HUES64 (cell line): ENCODE data around the gene TMEM121.
A peak's percentile ranks its signal among the peaks of the same experiment; 100 is the strongest.
"Not testable (repeated sequence)": the region's sequence is repeated elsewhere in the genome, so short reads cannot be mapped to it uniquely, and the experiment has no call there.

Source experiments
- H3K27ac ChIP-seq: 2 replicates; pipeline ENCODE4 v1.7.0; 2013; ENCODE audit warnings: low read depth, low read length, inconsistent platforms
- H3K27me3 ChIP-seq: 2 replicates; pipeline ENCODE4 v1.6.1; 2013; ENCODE audit warnings: mild to moderate bottlenecking, low read length; ENCODE audit not compliant: insufficient read depth
- H3K36me3 ChIP-seq: 2 replicates; pipeline ENCODE4 v1.6.1; 2013; ENCODE audit warnings: mild to moderate bottlenecking, low read length; ENCODE audit not compliant: insufficient read depth
- H3K4me1 ChIP-seq: 2 replicates; pipeline ENCODE4 v1.6.1; 2013; ENCODE audit warnings: mild to moderate bottlenecking, low read length, moderate library complexity; ENCODE audit not compliant: insufficient read depth
- H3K4me3 ChIP-seq: 2 replicates; pipeline ENCODE4 v1.5.1; 2013; ENCODE audit warnings: mild to moderate bottlenecking, low read length, moderate library complexity
- H3K9ac ChIP-seq: 2 replicates; pipeline ENCODE4 v1.6.1; 2013; ENCODE audit warnings: mild to moderate bottlenecking, low read depth, low read length
- H3K9me3 ChIP-seq: 2 replicates; pipeline ENCODE4 v1.6.1; 2013; ENCODE audit warnings: low read depth, low read length; ENCODE audit not compliant: insufficient read depth
- WGBS: fragments of 150-250, 120-280 bp; methylation state at CpG from one replicate; pipeline ENCODE4 v1.1.7; 2013; ENCODE audit warnings: missing lambda C conversion rate; 5-methylcytosine and 5-hydroxymethylcytosine counted together

TMEM121 gene

GRCh38 chr14:105568859-105569766, 42.7 kb downstream of the TMEM121 start:
- no peaks in the 10 kb centered on the region for H3K27me3 ChIP-seq
- H3K9ac ChIP-seq = no peak overlapping the region
- H3K4me3 ChIP-seq = no peak overlapping the region; the same call in 1 of the 2 replicates
- no peaks in the 10 kb centered on the region for H3K4me1 ChIP-seq
- H3K27ac ChIP-seq = no peak overlapping the region
- H3K36me3 ChIP-seq = no peaks in the 10 kb centered on the region
- peaks cover 49% of the 10 kb centered on the region for H3K9me3 ChIP-seq
- 89% methylated on average over 4 of the region's 5 CpGs for WGBS

- H3K36me3 ChIP-seq = no peaks in the 10 kb centered on the region
- peaks cover 45% of the 10 kb centered on the region for H3K9me3 ChIP-seq
- no peak overlapping the region for H3K9ac ChIP-seq
- no peaks in the 10 kb centered on the region for H3K4me1 ChIP-seq
- H3K27ac ChIP-seq = no peak overlapping the region
- H3K27me3 ChIP-seq = no peaks in the 10 kb centered on the region
- H3K4me3 ChIP-seq = no peak overlapping the region; the same call in 1 of the 2 replicates
- whole genome bisulfite sequencing = 95% methylated on average over 1 of the region's 1 CpG
Measured at GRCh38 chr14:105570482-105570881, 44.1 kb downstream of the TMEM121 start.

GRCh38 chr14:105571181-105571951, 45.0 kb downstream of the TMEM121 start:
- H3K27me3 ChIP-seq, H3K27ac ChIP-seq, H3K36me3 ChIP-seq, H3K4me3 ChIP-seq, H3K9ac ChIP-seq, H3K4me1 ChIP-seq: not testable (repeated sequence)
- peaks cover 47% of the 10 kb centered on the region for H3K9me3 ChIP-seq
- 86% methylated on average over 21 of the region's 21 CpGs for WGBS

GRCh38 chr14:105572063-105572462, 45.7 kb downstream of the TMEM121 start:
- H3K36me3 ChIP-seq, H3K4me1 ChIP-seq, H3K4me3 ChIP-seq, H3K27ac ChIP-seq, H3K27me3 ChIP-seq, H3K9ac ChIP-seq: not testable (repeated sequence)
- no CpG with 5 or more reads among the region's 15 CpGs for WGBS
- H3K9me3 ChIP-seq = peaks cover 53% of the 10 kb centered on the region

GRCh38 chr14:105573841-105574240, 47.5 kb downstream of the TMEM121 start:
- not testable (repeated sequence) for H3K27ac ChIP-seq, H3K27me3 ChIP-seq, H3K9ac ChIP-seq, H3K4me1 ChIP-seq, H3K4me3 ChIP-seq, H3K36me3 ChIP-seq
- peaks cover 52% of the 10 kb centered on the region for H3K9me3 ChIP-seq
- WGBS = 84% methylated on average over 10 of the region's 15 CpGs

GRCh38 chr14:105574411-105574810, 48.0 kb downstream of the TMEM121 start:
- H3K4me3 ChIP-seq, H3K4me1 ChIP-seq, H3K9ac ChIP-seq, H3K27ac ChIP-seq, H3K36me3 ChIP-seq, H3K27me3 ChIP-seq: not testable (repeated sequence)
- H3K9me3 ChIP-seq = peaks cover 46% of the 10 kb centered on the region
- WGBS = 90% methylated on average over 2 of the region's 17 CpGs

GRCh38 chr14:105575016-105575700, 48.8 kb downstream of the TMEM121 start:
- H3K4me3 ChIP-seq, H3K27ac ChIP-seq, H3K4me1 ChIP-seq, H3K36me3 ChIP-seq, H3K9ac ChIP-seq, H3K27me3 ChIP-seq: not testable (repeated sequence)
- no CpG with 5 or more reads among the region's 17 CpGs for WGBS
- peaks cover 39% of the 10 kb centered on the region for H3K9me3 ChIP-seq

- peaks cover 5% of the 10 kb centered on the region; the same call in 1 of the 2 replicates for H3K27me3 ChIP-seq
- no peak overlapping the region for H3K27ac ChIP-seq
- no peaks in the 10 kb centered on the region for H3K4me1 ChIP-seq
- no peak overlapping the region for H3K9ac ChIP-seq
- no peaks in the 10 kb centered on the region for H3K36me3 ChIP-seq
- 88% methylated on average over 2 of the region's 2 CpGs for WGBS
- peak overlapping the region; percentile 8; the same call in 1 of the 2 replicates for H3K4me3 ChIP-seq
- peaks cover 41% of the 10 kb centered on the region for H3K9me3 ChIP-seq
Measured at GRCh38 chr14:105576525-105577088, 50.2 kb downstream of the TMEM121 start.

- WGBS = 82% methylated on average over 14 of the region's 14 CpGs
- no peaks in the 10 kb centered on the region for H3K4me1 ChIP-seq
Measured at GRCh38 chr14:105577314-105577861, 51.0 kb downstream of the TMEM121 start.

GRCh38 chr14:105578070-105578469, 51.7 kb downstream of the TMEM121 start:
- Histone ChIP-seq H3K27me3 (peaks cover 5% of the 10 kb centered on the region; the same call in 1 of the 2 replicates), H3K36me3 (no peaks in the 10 kb centered on the region), H3K9ac (no peak overlapping the region), H3K4me3 (peak overlapping the region; percentile 28), H3K4me1 (no peaks in the 10 kb centered on the region), H3K27ac (no peak overlapping the region), H3K9me3 (peaks cover 52% of the 10 kb centered on the region)

More at GRCh38 chr14:105577314-105577861, 51.0 kb downstream of the TMEM121 start:
- no peak overlapping the region for H3K9ac ChIP-seq
- H3K36me3 ChIP-seq = no peaks in the 10 kb centered on the region
- peaks cover 5% of the 10 kb centered on the region; the same call in 1 of the 2 replicates for H3K27me3 ChIP-seq
- H3K9me3 ChIP-seq = peaks cover 46% of the 10 kb centered on the region
- no peak overlapping the region for H3K27ac ChIP-seq
- H3K4me3 ChIP-seq = peak overlapping the region; percentile 28
